Cardiac fibroblast (primary cell): Measurements from ENCODE around the gene PDCD1LG2.
"Not testable (repeated sequence)": the region's sequence is repeated elsewhere in the genome, so short reads cannot be mapped to it uniquely, and the experiment has no call there.

Source experiments
- DNase-seq, 2 donors: peaks; one replicate each; pipeline versions ENCODE4 v3.0.0 to v3.0.0-alpha.2; 2010; ENCODE audit warnings: low read depth in 2 of 2
- H3K4me3 ChIP-seq, 2 donors: replicated peaks in 1 of 2; 1 replicate in 1 of 2; 2 replicates in 1 of 2; pipeline ENCODE4 v1.5.1; 2011; ENCODE audit warnings: low read depth in 2 of 2, low read length in 2 of 2, mild to moderate bottlenecking in 2 of 2, moderate library complexity in 1 of 2
- TF ChIP-seq, protein P1 (sequence below): IDR thresholded peaks from one replicate; pipeline ENCODE4 v1.5.1; 2011; ENCODE audit warnings: low read depth, mild to moderate bottlenecking, low read length, inconsistent platforms

PDCD1LG2 gene

DNA sequence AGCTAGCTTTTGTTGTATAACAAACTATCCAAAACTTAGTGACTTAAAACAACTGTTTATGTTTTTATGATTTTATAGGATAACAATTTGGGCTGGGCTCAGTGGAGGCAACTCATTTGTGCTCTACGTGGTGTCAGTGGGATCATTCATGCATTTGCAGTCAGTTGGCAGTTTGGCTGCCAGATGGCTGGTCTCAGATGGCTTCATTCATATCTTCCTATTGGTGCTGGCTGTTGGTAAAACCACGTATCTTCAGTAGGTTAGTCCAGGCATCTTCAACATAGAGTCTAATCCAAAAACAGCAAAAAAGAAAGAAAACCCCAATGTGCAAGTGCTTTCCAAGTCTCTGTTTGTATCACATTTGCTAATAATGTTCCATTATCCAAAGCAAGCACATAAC, 66.9 kb downstream of the PDCD1LG2 start:
- TF ChIP-seq, protein P1, sequence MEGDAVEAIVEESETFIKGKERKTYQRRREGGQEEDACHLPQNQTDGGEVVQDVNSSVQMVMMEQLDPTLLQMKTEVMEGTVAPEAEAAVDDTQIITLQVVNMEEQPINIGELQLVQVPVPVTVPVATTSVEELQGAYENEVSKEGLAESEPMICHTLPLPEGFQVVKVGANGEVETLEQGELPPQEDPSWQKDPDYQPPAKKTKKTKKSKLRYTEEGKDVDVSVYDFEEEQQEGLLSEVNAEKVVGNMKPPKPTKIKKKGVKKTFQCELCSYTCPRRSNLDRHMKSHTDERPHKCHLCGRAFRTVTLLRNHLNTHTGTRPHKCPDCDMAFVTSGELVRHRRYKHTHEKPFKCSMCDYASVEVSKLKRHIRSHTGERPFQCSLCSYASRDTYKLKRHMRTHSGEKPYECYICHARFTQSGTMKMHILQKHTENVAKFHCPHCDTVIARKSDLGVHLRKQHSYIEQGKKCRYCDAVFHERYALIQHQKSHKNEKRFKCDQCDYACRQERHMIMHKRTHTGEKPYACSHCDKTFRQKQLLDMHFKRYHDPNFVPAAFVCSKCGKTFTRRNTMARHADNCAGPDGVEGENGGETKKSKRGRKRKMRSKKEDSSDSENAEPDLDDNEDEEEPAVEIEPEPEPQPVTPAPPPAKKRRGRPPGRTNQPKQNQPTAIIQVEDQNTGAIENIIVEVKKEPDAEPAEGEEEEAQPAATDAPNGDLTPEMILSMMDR, result no peak
- H3K4me3 ChIP-seq, result no peak overlapping the region

DNA sequence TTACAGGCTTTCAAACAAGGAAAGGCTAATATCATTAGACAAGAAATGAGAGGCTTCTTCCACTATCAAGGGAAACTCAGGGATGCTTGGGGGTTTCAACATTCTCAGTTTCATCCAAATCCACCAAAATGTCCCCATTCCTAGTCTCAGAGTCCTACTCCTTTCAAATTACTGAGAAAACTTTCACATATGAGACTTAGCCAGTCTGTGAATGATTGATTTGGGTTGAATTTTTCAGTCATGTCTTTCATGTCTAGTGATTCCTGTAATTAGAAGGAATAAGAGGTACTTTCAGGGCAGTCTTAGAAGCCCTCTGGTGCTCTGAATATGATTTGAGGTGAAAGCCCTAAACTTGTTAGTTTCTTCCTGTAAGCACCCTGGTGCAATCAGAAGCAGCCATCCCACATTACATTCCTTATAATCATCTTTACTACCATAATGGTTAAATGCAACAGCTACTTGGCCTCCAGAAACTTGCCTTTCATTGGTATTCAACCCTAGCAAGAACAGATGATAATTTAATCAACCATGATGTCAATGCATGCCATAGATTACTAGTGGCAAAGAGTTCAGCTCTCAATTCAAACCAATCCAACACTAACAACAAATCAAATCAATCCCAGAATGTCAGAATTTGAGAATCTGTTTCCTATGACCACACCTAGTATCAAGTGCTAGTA, 67.8 kb downstream of the PDCD1LG2 start:
- peak in 1 of 2 donors; percentile 40 for DNase-seq
- no peak overlapping the region for H3K4me3 ChIP-seq
- TF ChIP-seq, protein P1, result no peak

More for the DNA sequence above, 66.9 kb downstream of the PDCD1LG2 start:
- DNase-seq, result no peak

DNA sequence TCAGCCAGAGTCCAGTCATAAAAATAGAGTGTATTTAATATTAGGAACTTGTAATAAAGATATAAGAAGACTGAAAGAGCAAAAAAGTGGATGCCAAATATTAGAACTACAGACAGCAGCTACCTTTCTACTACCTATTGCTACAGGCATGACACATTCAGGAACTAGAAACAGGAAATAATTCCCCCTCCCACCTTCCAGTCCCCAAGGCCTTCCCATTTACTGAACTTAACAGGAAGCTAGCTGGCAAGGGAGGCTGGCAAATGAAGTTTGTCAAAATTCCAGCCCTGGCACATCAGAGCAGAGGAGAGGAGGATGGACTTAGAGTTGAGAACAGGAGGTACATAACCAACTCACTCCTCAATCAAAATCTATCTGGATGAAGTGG, 68.4 kb downstream of the PDCD1LG2 start:
- TF ChIP-seq, protein P1, result no peak
- no peak overlapping the region for H3K4me3 ChIP-seq
- no peak for DNase-seq

DNA sequence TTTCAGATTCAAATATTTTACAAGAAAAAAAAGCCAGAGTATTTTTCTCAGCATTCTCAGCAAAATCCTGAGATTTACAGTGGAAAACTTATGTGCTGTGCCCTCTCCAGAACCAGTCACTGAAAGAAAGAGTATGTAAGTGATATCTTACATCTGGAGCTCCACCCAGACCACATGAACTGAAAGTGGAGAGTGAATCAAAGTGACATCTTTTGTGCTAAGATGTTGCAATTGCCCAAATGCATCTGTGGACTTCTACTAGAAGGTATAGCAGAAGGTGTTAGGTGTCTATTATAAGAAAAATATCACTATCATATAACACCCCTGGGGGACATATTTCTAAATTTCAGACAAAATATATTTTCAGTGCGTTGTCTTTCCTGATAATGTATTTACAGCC, 69.5 kb downstream of the PDCD1LG2 start:
- DNase-seq, result no peak
- TF ChIP-seq, protein P1, result no peak
- no peak overlapping the region for H3K4me3 ChIP-seq

DNA sequence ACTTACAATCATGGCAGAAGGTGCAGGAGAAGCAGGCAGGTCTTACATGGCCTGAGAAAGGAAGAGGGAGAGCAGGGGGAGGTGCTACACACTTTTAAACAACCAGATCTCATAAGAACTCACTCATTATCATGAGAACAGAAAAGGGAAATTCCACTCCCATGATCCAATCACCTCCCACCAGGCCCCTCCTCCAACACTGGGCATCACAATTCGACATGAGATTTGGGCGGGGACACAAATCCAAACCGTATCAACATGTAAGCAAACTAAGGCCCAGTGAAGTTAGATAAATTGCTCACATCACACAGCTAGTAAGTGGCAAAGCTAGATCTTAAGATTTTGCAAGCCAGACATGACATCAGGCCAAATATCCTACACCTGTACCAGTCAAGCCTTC, 70.3 kb downstream of the PDCD1LG2 start:
- no peak overlapping the region for H3K4me3 ChIP-seq
- DNase-seq, result peak in 1 of 2 donors; percentile 27
- TF ChIP-seq, protein P1, result no peak

DNA sequence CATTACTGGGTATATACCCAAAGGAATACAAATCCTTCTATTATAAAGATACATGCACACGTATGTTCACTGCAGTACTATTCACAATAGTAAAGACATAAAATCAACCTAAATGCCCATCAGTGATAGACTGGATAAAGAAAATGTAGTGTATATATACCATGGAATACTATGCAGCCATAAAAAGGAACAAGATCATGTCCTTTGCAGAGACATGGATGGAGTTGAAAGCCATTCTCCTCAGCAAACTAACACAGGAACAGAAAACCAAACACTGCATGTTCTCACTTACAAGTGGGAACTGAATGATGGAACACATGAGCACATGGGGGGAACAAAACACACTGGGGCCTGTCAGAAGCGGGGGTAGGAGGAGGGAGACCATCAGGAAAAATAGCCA, 71.4 kb downstream of the PDCD1LG2 start:
- not testable (repeated sequence) for H3K4me3 ChIP-seq, DNase-seq

DNA sequence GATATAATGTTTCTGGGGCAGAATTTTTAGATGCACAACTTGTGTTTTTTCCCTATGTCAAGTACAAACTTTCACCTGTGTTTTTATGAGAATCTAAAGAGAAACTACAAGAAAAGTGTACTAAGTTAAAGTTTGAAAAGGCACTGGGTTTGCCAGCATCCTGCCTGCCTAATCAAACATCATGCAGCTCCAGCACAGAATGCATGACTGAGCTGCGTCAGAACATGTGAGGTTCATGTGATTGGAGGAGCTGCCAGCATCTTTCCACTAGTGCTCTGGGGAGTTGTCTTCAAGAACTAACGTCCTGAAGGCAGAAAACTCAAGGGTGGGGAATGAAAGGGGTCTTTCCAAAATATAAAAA, 72.5 kb downstream of the PDCD1LG2 start:
- TF ChIP-seq, protein P1, result no peak
- DNase-seq, result peak; percentile 87 to 92
- no peak overlapping the region for H3K4me3 ChIP-seq
